KOPT-K1 (cell line): ENCODE data around the gene STARD3.

Experiments
- H3K27ac ChIP-seq: fragments of 200-600 bp; sonication (generic); 2 replicates; pipeline ENCODE4 v1.5.1; 2016; ENCODE audit warnings: antibody characterized with exemption, mild to moderate bottlenecking, low read depth, low read length; ENCODE audit not compliant: poor library complexity, severe bottlenecking
- H3K36me3 ChIP-seq: fragments of 200-600 bp; sonication (generic); 2 replicates; pipeline ENCODE4 v1.5.1; 2017; ENCODE audit warnings: antibody characterized with exemption, mild to moderate bottlenecking, low read length, moderate library complexity; ENCODE audit not compliant: insufficient read depth
- H3K9me3 ChIP-seq: fragments of 200-600 bp; sonication (generic); 2 replicates; pipeline ENCODE4 v1.5.1; 2017; ENCODE audit warnings: antibody characterized with exemption, low read length, mild to moderate bottlenecking; ENCODE audit not compliant: insufficient read depth, poor library complexity, severe bottlenecking

Gene STARD3

GRCh38 chr17:39653316-39653661 lies 16.3 kb downstream of the STARD3 start:
- Histone ChIP-seq H3K9me3 (no peaks in the 10 kb centered on the region), H3K36me3 (peaks cover 62% of the 10 kb centered on the region), H3K27ac (no peak overlapping the region)

GRCh38 chr17:39653662-39654331 lies 16.9 kb downstream of the STARD3 start:
- no peaks in the 10 kb centered on the region for H3K9me3 ChIP-seq
- H3K36me3 ChIP-seq: peaks cover 66% of the 10 kb centered on the region
- H3K27ac ChIP-seq: no peak overlapping the region

DNA sequence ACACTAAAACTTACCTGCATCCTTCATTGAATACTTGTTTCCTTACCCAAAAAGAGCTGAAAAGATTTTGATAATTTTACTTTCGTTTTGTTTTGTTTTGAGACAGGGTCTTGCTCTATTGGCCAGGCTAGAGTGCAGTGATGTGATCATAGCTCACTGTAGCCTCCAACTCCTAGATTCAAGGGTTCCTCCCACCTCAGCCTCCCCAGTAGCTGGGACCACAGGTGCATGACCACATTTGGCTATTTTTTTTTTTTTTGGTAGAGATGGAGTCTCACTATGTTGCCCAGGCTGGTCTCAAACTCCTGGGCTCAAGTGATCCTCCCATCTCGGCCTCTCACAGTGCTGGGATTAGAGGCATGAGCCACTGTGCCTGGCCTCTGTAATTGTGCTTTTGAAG lies 18.2 kb downstream of the STARD3 start:
- H3K36me3 ChIP-seq: peaks cover 70% of the 10 kb centered on the region
- H3K27ac ChIP-seq: no peak overlapping the region
- H3K9me3 ChIP-seq: no peaks in the 10 kb centered on the region

- no peaks in the 10 kb centered on the region for H3K9me3 ChIP-seq
- H3K36me3 ChIP-seq: peaks cover 94% of the 10 kb centered on the region
- H3K27ac ChIP-seq: no peak overlapping the region
Measured at GRCh38 chr17:39658346-39658745, 21.4 kb downstream of the STARD3 start.

- Histone ChIP-seq H3K27ac (no peak overlapping the region), H3K36me3 (peaks cover 90% of the 10 kb centered on the region), H3K9me3 (no peaks in the 10 kb centered on the region)
Measured at GRCh38 chr17:39658760-39659159, 21.8 kb downstream of the STARD3 start.

- no peaks in the 10 kb centered on the region for H3K9me3 ChIP-seq
- peaks cover 84% of the 10 kb centered on the region for H3K36me3 ChIP-seq
- no peak overlapping the region for H3K27ac ChIP-seq
Measured at GRCh38 chr17:39659279-39660010, 22.5 kb downstream of the STARD3 start.

GRCh38 chr17:39660011-39660360 lies 23.0 kb downstream of the STARD3 start:
- Histone ChIP-seq H3K27ac (no peak overlapping the region), H3K9me3 (no peaks in the 10 kb centered on the region), H3K36me3 (peaks cover 78% of the 10 kb centered on the region)

- Histone ChIP-seq H3K36me3 (peaks cover 73% of the 10 kb centered on the region), H3K27ac (no peak overlapping the region), H3K9me3 (no peaks in the 10 kb centered on the region)
Measured at GRCh38 chr17:39660397-39661385, 23.7 kb downstream of the STARD3 start.

DNA sequence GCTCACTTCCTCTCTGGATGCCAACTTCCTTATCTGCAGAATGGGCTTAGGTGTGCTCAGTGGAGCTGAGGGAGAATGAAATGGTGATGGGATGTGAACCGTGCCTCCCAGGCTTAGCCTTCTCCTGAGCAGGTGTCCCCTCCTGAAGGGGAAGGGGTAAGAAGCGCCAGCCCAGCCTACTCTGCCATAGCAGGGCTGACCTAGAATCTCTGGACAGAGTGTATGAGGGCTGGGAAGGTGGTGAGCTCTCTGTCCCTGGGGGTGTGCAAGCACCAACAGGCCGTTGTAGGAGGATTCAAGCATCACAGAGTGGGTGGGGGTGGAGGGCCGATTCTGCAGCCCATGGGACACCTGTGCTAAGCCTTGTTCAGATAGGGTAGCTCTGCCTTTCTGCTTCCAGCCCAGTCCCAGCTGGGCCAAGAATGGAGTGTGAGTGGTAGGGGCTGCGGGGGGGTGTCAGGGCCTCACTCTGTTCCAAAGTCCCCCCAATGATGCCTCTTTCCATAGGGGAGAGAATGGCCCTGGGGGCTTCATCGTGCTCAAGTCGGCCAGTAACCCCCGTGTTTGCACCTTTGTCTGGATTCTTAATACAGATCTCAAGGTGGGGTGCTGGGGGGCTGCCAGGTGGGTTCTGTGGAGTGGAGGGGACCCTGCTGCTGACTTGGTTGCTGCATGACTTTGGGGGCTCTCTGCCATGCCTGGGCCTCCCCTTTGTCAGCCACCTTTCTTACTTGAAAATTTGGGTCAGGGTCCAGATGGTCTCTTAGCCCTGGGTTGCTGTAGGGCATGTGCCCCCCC lies 25.0 kb downstream of the STARD3 start:
- peaks cover 61% of the 10 kb centered on the region for H3K36me3 ChIP-seq
- H3K27ac ChIP-seq: no peak overlapping the region
- no peaks in the 10 kb centered on the region for H3K9me3 ChIP-seq

DNA sequence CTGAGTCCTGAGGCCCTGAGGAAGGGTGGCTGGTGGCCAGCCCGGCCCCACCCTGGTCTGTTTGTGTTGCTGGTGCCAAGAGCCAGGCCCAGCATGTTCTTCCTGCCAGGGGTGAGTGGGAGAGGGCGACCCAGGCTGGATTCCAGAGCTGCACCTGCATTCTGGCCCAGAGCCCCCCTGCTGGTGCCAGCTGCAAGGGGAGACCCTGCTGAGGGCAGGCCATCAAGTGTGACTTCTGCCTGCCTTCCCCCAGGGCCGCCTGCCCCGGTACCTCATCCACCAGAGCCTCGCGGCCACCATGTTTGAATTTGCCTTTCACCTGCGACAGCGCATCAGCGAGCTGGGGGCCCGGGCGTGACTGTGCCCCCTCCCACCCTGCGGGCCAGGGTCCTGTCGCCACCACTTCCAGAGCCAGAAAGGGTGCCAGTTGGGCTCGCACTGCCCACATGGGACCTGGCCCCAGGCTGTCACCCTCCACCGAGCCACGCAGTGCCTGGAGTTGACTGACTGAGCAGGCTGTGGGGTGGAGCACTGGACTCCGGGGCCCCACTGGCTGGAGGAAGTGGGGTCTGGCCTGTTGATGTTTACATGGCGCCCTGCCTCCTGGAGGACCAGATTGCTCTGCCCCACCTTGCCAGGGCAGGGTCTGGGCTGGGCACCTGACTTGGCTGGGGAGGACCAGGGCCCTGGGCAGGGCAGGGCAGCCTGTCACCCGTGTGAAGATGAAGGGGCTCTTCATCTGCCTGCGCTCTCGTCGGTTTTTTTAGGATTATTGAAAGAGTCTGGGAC lies 25.8 kb downstream of the STARD3 start:
- Histone ChIP-seq H3K36me3 (peaks cover 53% of the 10 kb centered on the region), H3K9me3 (no peaks in the 10 kb centered on the region), H3K27ac (no peak overlapping the region)

DNA sequence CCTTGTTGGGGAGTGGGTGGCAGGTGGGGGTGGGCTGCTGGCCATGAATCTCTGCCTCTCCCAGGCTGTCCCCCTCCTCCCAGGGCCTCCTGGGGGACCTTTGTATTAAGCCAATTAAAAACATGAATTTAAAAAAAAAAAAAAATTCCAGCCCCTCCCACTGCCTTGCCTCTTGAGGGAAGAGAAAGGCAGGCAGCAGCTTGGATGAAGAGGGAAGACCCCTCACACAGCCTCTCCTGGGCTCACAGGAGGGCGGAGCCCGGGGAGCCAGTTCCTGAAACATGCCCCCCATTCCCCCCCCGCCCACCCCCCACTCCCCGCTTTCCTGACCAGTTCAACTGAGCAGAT lies 26.4 kb downstream of the STARD3 start:
- H3K9me3 ChIP-seq: no peaks in the 10 kb centered on the region

DNA sequence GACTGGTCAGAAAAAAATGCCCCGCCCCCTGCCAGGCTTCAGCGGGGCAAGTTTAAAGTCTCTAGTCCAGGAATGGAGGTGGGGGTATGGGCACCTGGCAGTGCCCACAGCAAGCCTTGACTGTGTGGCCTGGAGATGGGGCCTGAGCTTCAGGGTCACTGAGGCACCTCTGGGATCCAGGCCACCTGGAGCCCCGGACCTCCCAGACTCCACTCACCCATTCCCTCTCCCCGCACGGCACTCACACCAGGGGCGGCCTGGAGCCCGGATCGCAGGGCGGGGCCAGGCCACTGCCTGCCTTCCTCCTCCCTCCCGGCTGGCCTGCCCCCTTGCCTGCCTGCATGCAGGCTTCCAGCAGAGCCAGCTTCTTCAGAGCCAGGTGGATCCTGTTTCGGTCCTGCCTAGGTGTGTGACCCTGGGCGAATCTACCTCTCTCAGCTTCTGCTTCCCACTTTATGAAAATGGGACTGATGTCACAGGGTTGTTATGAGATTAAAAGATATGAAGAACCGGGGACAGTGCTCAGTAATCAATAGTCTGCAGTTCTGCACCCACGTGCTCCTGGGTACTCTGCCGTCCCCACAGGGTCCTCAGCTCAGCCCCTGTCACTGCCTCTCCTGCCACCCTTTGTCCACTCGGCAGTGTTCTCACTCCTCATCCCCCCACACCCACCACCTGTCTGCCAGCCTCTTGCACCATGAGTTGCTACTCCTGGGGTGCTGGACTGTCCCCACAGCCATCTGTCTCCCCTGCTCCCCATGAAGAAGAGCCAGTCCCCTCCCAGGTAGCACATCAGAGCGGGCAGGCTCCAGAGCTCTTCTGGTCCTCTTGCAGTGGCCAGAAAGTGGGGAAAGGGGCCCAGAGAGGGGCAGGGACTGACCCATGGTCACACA lies 27.0 kb downstream of the STARD3 start:
- H3K36me3 ChIP-seq: peaks cover 42% of the 10 kb centered on the region
- no peak overlapping the region for H3K27ac ChIP-seq
- no peaks in the 10 kb centered on the region for H3K9me3 ChIP-seq

More for the DNA sequence above, 26.4 kb downstream of the STARD3 start:
- no peak overlapping the region for H3K27ac ChIP-seq
- H3K36me3 ChIP-seq: peaks cover 48% of the 10 kb centered on the region
